ENCODE measurements around the gene SMIM11.

- TF ChIP-seq CTCF (conservative IDR thresholded peaks at IDR 0.05 in 1 of 2, IDR thresholded peaks at IDR 0.05 in 1 of 2; ENCODE audit: low read depth in 1 of 2, low read length in 2 of 2) (no peak), EZH2 (IDR thresholded peaks at IDR 0.05; ENCODE audit: low read length, missing control alignments) (no peak)
Observed at GRCh38 chr21:34355570-34355969, 19.7 kb upstream of the SMIM11 start.

Measured in fibroblast of lung (primary cell).